ENCODE data around the gene DNAAF6. TPM values are rescaled to one million over a fixed set of nuclear protein-coding genes. Genes with fewer than 3 reads are reported as not detected.
"Not testable (repeated sequence)": the region's sequence is repeated elsewhere in the genome, so short reads cannot be mapped to it uniquely, and the experiment has no call there.

DNAAF6 gene
- not detected for total RNA-seq

GRCh38 chrX:107205770-107206696 lies at the start of gene DNAAF6, which contains the start of gene NUP62CL:
DNAAF6 (plus strand) TSS chrX:107206611; CDS start chrX:107212876, 6,265 bp downstream.
NUP62CL (minus strand) TSS chrX:107206433; CDS start chrX:107175146, 31,287 bp downstream.
- H3K27ac Mint-ChIP-seq: no peak within 1 kb of the TSS
- H3K4me1 Mint-ChIP-seq (ENCODE audit: low read depth): peaks cover 2% of the 10 kb centered on the region
- peak; percentile 77 for DNase-seq
- H3K36me3 Mint-ChIP-seq (ENCODE audit: low read depth): no peaks in the 10 kb centered on the region
- intact Hi-C loops (cut with micrococcal nuclease): loop anchor here (1.0 to 2.0 kb wide), 3 partner anchors 88 to 422 kb away; partner anchors contain the start of genes PRPS1 and RBM41
- H3K4me3 Mint-ChIP-seq: peak within 1 kb of the TSS; percentile 85
- CTCF ChIA-PET: no interaction called here
- H3K27me3 Mint-ChIP-seq (ENCODE audit: low read depth): peaks cover 2% of the 10 kb centered on the region
- no peaks in the 10 kb centered on the region for H3K9me3 Mint-ChIP-seq

GRCh38 chrX:107157618-107158017 lies 48.8 kb upstream of the DNAAF6 start:
- intact Hi-C loops (cut with micrococcal nuclease): loop anchor here (5.0 to 10.0 kb wide), 2 partner anchors 40 to 673 kb away; partner anchors contain the start of gene RBM41
- H3K27me3 Mint-ChIP-seq (ENCODE audit: low read depth); CTCF ChIA-PET: not testable (repeated sequence)

DNA sequence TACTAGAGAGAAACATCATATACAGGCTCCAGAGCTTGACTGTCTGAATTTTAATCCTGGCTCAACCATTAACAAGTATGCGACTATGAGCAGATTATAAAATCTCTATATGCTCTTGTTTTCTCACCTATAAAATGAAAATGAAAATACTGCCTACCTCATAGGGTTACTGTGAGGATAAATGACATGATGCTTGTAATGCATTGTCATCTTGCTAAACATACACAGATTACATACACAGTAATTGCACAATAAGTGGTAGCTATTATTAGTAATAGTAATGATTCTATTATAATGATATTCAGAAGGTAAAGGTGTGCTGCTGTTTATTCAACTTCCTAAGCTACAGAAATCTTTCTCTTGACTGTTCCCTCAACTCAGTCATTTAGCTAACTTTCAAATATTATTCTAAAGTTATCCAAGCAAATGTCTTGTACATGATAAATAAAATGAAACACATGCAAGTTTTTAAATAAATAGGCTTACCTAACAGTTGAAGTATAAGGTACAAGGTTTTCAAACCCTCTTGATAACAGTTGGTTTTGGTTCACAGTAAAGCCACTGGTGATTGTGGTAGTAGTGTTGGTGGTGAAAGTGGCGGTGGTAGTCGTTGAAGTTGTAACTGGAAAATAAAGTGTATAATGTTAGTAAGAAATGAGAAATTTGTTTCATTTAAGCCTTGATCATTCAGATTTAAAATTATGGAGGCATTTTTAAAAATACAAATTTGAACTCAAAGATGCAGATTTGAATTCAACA lies 39.1 kb upstream of the DNAAF6 start:
- Mint-ChIP-seq H3K36me3 (ENCODE audit: low read depth) (no peaks in the 10 kb centered on the region), H3K4me3 (no peak overlapping the region), H3K27me3 (ENCODE audit: low read depth) (no peaks in the 10 kb centered on the region), H3K9me3 (no peaks in the 10 kb centered on the region), H3K4me1 (ENCODE audit: low read depth) (peaks cover 3% of the 10 kb centered on the region), H3K27ac (no peak overlapping the region)
- CTCF ChIA-PET: no interaction called here
- intact Hi-C loops (cut with micrococcal nuclease): no loop called here
- no peak for DNase-seq

More at GRCh38 chrX:107157618-107158017, 48.8 kb upstream of the DNAAF6 start:
- H3K4me1 Mint-ChIP-seq (ENCODE audit: low read depth); H3K36me3 Mint-ChIP-seq (ENCODE audit: low read depth); H3K9me3 Mint-ChIP-seq; DNase-seq; H3K27ac Mint-ChIP-seq; H3K4me3 Mint-ChIP-seq: not testable (repeated sequence)

DNA sequence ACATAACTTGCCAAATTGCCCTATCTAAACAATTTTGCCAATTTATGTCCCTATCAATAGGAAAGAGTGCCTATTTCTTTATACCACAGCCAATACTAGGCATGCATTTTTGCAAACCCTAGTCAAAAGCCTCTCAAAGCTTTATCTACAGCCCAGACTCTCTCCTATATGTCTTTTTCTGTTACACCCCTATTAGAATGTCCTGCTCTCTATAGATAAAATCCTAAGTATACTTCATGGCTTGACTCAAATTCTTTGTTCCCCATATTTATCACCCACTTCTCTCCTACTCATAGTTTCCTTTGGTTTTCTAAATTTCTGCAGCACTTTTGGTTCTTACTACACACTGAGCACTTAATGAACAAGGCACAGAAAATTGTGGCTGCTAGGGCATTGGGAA lies 38.2 kb upstream of the DNAAF6 start:
- Mint-ChIP-seq H3K27ac (no peak overlapping the region), H3K9me3 (no peaks in the 10 kb centered on the region), H3K4me3 (no peak overlapping the region), H3K36me3 (ENCODE audit: low read depth) (no peaks in the 10 kb centered on the region), H3K27me3 (ENCODE audit: low read depth) (no peaks in the 10 kb centered on the region), H3K4me1 (ENCODE audit: low read depth) (peaks cover 3% of the 10 kb centered on the region)
- CTCF ChIA-PET: no interaction called here
- intact Hi-C loops (cut with micrococcal nuclease): no loop called here
- no peak for DNase-seq

DNA sequence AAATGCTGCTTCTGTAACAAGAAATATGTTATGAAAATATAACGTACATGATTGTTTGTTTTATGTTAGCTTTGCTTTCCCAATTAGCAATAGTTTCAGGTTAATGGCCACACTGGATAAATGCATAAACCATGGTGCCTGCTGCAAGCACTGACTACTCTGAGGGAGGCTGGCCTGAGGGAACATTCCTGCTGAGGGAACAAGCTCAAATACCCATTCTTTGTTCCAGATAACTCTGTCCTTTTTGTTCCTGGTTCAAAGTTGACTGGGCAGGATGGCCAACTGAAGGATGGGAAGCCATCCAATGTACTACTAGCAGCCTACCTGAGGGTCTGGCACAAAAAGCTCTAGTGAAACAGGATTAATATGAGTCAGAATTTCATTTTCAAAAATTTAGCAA lies 37.7 kb upstream of the DNAAF6 start:
- H3K9me3 Mint-ChIP-seq: no peaks in the 10 kb centered on the region
- intact Hi-C loops (cut with micrococcal nuclease): no loop called here
- no peak overlapping the region for H3K4me3 Mint-ChIP-seq
- CTCF ChIA-PET: no interaction called here
- peaks cover 3% of the 10 kb centered on the region for H3K4me1 Mint-ChIP-seq (ENCODE audit: low read depth)
- H3K27me3 Mint-ChIP-seq (ENCODE audit: low read depth): no peaks in the 10 kb centered on the region
- H3K27ac Mint-ChIP-seq: no peak overlapping the region
- no peaks in the 10 kb centered on the region for H3K36me3 Mint-ChIP-seq (ENCODE audit: low read depth)
- no peak for DNase-seq

- intact Hi-C loops (cut with micrococcal nuclease): no loop called here
- CTCF ChIA-PET: no interaction called here
- DNase-seq: no peak
- no peak overlapping the region for H3K4me3 Mint-ChIP-seq
- H3K4me1 Mint-ChIP-seq (ENCODE audit: low read depth): peaks cover 3% of the 10 kb centered on the region
- H3K27me3 Mint-ChIP-seq (ENCODE audit: low read depth): no peaks in the 10 kb centered on the region
- H3K27ac Mint-ChIP-seq: no peak overlapping the region
- no peaks in the 10 kb centered on the region for H3K9me3 Mint-ChIP-seq
- no peaks in the 10 kb centered on the region for H3K36me3 Mint-ChIP-seq (ENCODE audit: low read depth)
Observed at GRCh38 chrX:107171369-107172102, 34.9 kb upstream of the DNAAF6 start.

DNA sequence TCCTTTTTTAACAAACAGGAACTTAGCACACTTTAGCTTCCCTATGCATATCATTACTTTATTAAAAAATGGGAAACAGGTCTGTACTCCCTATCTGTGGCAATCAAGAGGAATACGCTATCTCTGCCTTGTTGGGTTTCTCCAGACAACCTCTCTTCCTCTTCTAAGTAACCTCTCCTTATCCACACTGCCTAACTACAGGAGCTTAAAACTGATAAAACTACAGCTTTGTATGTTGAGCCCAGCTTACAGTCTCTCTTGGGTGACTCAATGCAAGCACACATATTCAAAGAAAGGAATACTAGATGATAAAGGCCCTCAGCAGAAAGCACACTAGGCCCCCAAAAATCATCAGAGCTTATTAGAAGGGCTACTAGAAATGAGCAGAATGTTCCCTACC lies 9.1 kb upstream of the DNAAF6 start:
- H3K27ac Mint-ChIP-seq: no peak overlapping the region
- no peaks in the 10 kb centered on the region for H3K36me3 Mint-ChIP-seq (ENCODE audit: low read depth)
- H3K27me3 Mint-ChIP-seq (ENCODE audit: low read depth): no peaks in the 10 kb centered on the region
- CTCF ChIA-PET: no interaction called here
- DNase-seq: no peak
- intact Hi-C loops (cut with micrococcal nuclease): no loop called here
- H3K4me3 Mint-ChIP-seq: no peak overlapping the region
- H3K9me3 Mint-ChIP-seq: no peaks in the 10 kb centered on the region
- H3K4me1 Mint-ChIP-seq (ENCODE audit: low read depth): no peaks in the 10 kb centered on the region

DNA sequence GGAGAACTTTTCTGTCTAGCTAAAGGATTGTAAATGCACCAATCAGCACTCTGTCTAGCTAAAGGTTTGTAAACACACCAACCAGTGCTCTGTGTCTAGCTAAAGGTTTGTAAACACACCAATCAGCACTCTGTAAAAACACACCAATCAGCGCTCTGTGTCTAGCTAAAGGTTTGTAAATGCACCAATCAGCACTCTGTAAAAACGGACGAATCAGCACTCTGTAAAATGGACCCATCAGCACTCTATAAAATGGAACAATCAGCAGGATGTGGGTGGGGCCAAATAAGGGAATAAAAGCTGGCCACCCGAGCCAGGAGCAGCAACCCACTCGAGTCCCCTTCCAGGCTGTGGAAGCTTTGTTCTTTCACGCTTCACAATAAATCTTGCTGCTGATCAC lies 8.3 kb upstream of the DNAAF6 start:
- H3K27ac Mint-ChIP-seq; H3K4me3 Mint-ChIP-seq; H3K27me3 Mint-ChIP-seq (ENCODE audit: low read depth); H3K9me3 Mint-ChIP-seq; intact Hi-C loops (cut with micrococcal nuclease); H3K36me3 Mint-ChIP-seq (ENCODE audit: low read depth); H3K4me1 Mint-ChIP-seq (ENCODE audit: low read depth); DNase-seq: not testable (repeated sequence)
- CTCF ChIA-PET: interaction anchor here (0.6 kb wide), 1 partner anchor 58 kb away, joined by 3 read pairs; no protein-coding TSS in a partner anchor

- no peak overlapping the region for H3K4me3 Mint-ChIP-seq
- intact Hi-C loops (cut with micrococcal nuclease): no loop called here
- H3K9me3 Mint-ChIP-seq: no peaks in the 10 kb centered on the region
- no peak overlapping the region for H3K27ac Mint-ChIP-seq
- H3K36me3 Mint-ChIP-seq (ENCODE audit: low read depth): no peaks in the 10 kb centered on the region
- H3K27me3 Mint-ChIP-seq (ENCODE audit: low read depth): no peaks in the 10 kb centered on the region
- no peaks in the 10 kb centered on the region for H3K4me1 Mint-ChIP-seq (ENCODE audit: low read depth)
- CTCF ChIA-PET: no interaction called here
- DNase-seq: no peak
Observed at GRCh38 chrX:107199491-107199890, 6.9 kb upstream of the DNAAF6 start.

- intact Hi-C loops (cut with micrococcal nuclease): no loop called here
- no peak for DNase-seq
- Mint-ChIP-seq H3K27me3 (ENCODE audit: low read depth) (peaks cover 2% of the 10 kb centered on the region), H3K27ac (no peak overlapping the region), H3K4me1 (ENCODE audit: low read depth) (peaks cover 2% of the 10 kb centered on the region), H3K36me3 (ENCODE audit: low read depth) (no peaks in the 10 kb centered on the region), H3K9me3 (no peaks in the 10 kb centered on the region), H3K4me3 (no peak overlapping the region)
- CTCF ChIA-PET: interaction anchor here (0.7 kb wide), 1 partner anchor 12 kb away, joined by 3 read pairs; no protein-coding TSS in a partner anchor
Observed at GRCh38 chrX:107204068-107204605, 2.3 kb upstream of the DNAAF6 start.

DNA sequence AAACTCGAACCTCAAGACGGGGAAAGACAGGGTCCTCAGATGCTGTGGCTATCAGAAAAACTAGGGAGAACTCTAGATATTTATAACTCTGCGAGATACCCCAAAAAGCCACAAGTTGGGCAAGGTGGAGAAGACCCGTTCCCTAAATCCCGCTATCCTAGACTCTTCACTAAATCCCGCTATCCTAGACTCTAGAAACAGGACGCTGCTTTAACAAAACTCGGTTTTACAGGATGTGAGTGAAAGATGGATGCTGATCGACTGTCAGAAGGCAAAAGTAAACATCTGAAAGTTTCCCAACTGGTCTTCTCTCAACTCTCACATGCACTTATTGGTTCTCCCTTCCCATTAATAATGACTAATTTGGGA lies 270 bp downstream of the DNAAF6 start:
- peaks cover 2% of the 10 kb centered on the region for H3K27me3 Mint-ChIP-seq (ENCODE audit: low read depth)
- CTCF ChIA-PET: no interaction called here
- no peaks in the 10 kb centered on the region for H3K36me3 Mint-ChIP-seq (ENCODE audit: low read depth)
- no peak for DNase-seq
- H3K4me3 Mint-ChIP-seq: peak overlapping the region; percentile 85
- H3K27ac Mint-ChIP-seq: no peak overlapping the region
- intact Hi-C loops (cut with micrococcal nuclease): loop anchor here (1.0 to 2.0 kb wide), 3 partner anchors 88 to 422 kb away; partner anchors contain the start of genes PRPS1 and RBM41
- H3K4me1 Mint-ChIP-seq (ENCODE audit: low read depth): peaks cover 2% of the 10 kb centered on the region
- no peaks in the 10 kb centered on the region for H3K9me3 Mint-ChIP-seq

- intact Hi-C loops (cut with micrococcal nuclease): loop anchor here (2.0 kb wide), 1 partner anchor 208 kb away; no protein-coding TSS in a partner anchor
- Mint-ChIP-seq H3K27ac (no peak overlapping the region), H3K4me1 (ENCODE audit: low read depth) (peaks cover 2% of the 10 kb centered on the region), H3K9me3 (no peaks in the 10 kb centered on the region), H3K4me3 (no peak overlapping the region), H3K27me3 (ENCODE audit: low read depth) (peaks cover 2% of the 10 kb centered on the region), H3K36me3 (ENCODE audit: low read depth) (no peaks in the 10 kb centered on the region)
- no peak for DNase-seq
- CTCF ChIA-PET: no interaction called here
Observed at GRCh38 chrX:107207089-107207488, 678 bp downstream of the DNAAF6 start.

Measured in activated naive CD4-positive, alpha-beta T cell treated with anti-CD3 and anti-CD28 coated beads for 36 hours (primary cell).